DOHH2 (cell line): Measurements from ENCODE around the gene RNPEPL1.

Experiments
- H3F3A ChIP-seq: fragments of 200-600 bp; sonication (generic), shearing (Covaris generic); 2 replicates; pipeline ENCODE4 v1.6.0; 2016; ENCODE audit warnings: antibody characterized with exemption, mild to moderate bottlenecking; ENCODE audit not compliant: control insufficient read depth, insufficient read depth
- H3K27ac ChIP-seq: fragments of 200-600 bp; sonication (generic); 2 replicates; pipeline ENCODE4 v1.5.1; 2014; ENCODE audit warnings: low read depth, mild to moderate bottlenecking, low read length, moderate library complexity
- H3K27me3 ChIP-seq: fragments of 200-600 bp; sonication (generic); 2 replicates; pipeline ENCODE4 v1.6.1; 2014; ENCODE audit warnings: mild to moderate bottlenecking, low read length, mixed read lengths; ENCODE audit not compliant: control insufficient read depth
- H3K36me3 ChIP-seq: fragments of 200-600 bp; sonication (generic); 2 replicates; pipeline ENCODE4 v1.6.1; 2014; ENCODE audit warnings: mild to moderate bottlenecking, low read length, moderate library complexity, mixed read lengths; ENCODE audit not compliant: control insufficient read depth
- H3K4me1 ChIP-seq: fragments of 200-600 bp; sonication (generic); 2 replicates; pipeline ENCODE4 v1.6.1; 2014; ENCODE audit warnings: mild to moderate bottlenecking, low read length, mixed read lengths; ENCODE audit not compliant: control insufficient read depth
- H3K4me2 ChIP-seq: fragments of 200-600 bp; sonication (generic); 2 replicates; pipeline ENCODE4 v1.6.0; 2014; ENCODE audit warnings: mild to moderate bottlenecking, low read length, moderate library complexity
- H3K4me3 ChIP-seq: fragments of 200-600 bp; sonication (generic); 2 replicates; pipeline ENCODE4 v1.5.1; 2014; ENCODE audit warnings: mild to moderate bottlenecking, low read length, mixed read lengths
- H3K79me2 ChIP-seq: fragments of 200-600 bp; sonication (generic); 2 replicates; pipeline ENCODE4 v1.6.1; 2014; ENCODE audit warnings: mild to moderate bottlenecking, low read length, mixed read lengths; ENCODE audit not compliant: control insufficient read depth
- H3K9me2 ChIP-seq: fragments of 200-600 bp; sonication (generic); replicated peaks from 2 replicates; pipeline ENCODE4 v1.6.1; 2014; ENCODE audit warnings: mild to moderate bottlenecking, low read length, mixed read lengths; ENCODE audit not compliant: control insufficient read depth
- H3K9me3 ChIP-seq: fragments of 200-600 bp; sonication (generic); 2 replicates; pipeline ENCODE4 v1.6.1; 2014; ENCODE audit warnings: antibody characterized with exemption, low read length, mixed read lengths; ENCODE audit not compliant: control insufficient read depth, insufficient read depth
- H4K20me1 ChIP-seq: fragments of 200-600 bp; sonication (generic); 2 replicates; pipeline ENCODE4 v1.6.0; 2014; ENCODE audit warnings: low read depth, mild to moderate bottlenecking, antibody characterized with exemption, low read length, moderate library complexity; ENCODE audit not compliant: control insufficient read depth, insufficient read depth
- EZH2phosphoT487 ChIP-seq: fragments of 200-600 bp; sonication (generic); IDR thresholded peaks from 2 replicates; pipeline ENCODE4 v1.6.1; 2017; ENCODE audit warnings: borderline replicate concordance, mild to moderate bottlenecking, antibody characterized with exemption, low read length, moderate library complexity, mixed read lengths
- TF ChIP-seq, protein P1 (sequence below): fragments of 200-600 bp; sonication (generic); IDR thresholded peaks from one replicate; pipeline ENCODE4 v1.5.1; 2014; ENCODE audit warnings: antibody characterized with exemption, mild to moderate bottlenecking, low read depth, low read length; ENCODE audit not compliant: poor library complexity, severe bottlenecking

The RNPEPL1 gene

DNA sequence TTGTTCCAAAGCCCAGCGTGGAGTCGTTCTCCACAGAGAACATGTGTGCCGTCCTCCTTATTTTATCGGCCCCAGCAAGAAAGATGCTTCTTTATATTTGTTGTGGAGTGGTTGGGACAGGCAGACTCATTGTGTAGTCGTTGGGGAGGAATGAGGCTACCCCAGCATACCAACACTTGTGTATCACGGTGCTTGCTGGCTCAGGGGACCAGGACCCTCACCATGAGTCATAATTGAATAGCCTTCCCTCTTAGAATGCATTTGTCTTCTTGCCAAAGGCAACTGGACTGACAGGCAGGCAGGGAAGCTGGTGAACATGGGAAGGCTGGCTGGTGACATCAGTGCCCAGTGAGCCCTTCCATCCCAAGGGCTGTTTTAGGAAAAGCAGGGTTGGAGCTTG is 22.9 kb downstream of the RNPEPL1 start:
- Histone ChIP-seq H3K4me3 (no peak overlapping the region), H3K79me2 (peaks cover 89% of the 10 kb centered on the region), H3K36me3 (peaks cover 39% of the 10 kb centered on the region), H3K9me3 (no peaks in the 10 kb centered on the region), H4K20me1 (peaks cover 13% of the 10 kb centered on the region), H3K27ac (no peak overlapping the region), H3K27me3 (no peaks in the 10 kb centered on the region), H3K9me2 (no peaks in the 10 kb centered on the region), H3K4me2 (no peak overlapping the region), H3F3A (no peaks in the 10 kb centered on the region), H3K4me1 (peaks cover 16% of the 10 kb centered on the region)
- TF ChIP-seq, protein P1, sequence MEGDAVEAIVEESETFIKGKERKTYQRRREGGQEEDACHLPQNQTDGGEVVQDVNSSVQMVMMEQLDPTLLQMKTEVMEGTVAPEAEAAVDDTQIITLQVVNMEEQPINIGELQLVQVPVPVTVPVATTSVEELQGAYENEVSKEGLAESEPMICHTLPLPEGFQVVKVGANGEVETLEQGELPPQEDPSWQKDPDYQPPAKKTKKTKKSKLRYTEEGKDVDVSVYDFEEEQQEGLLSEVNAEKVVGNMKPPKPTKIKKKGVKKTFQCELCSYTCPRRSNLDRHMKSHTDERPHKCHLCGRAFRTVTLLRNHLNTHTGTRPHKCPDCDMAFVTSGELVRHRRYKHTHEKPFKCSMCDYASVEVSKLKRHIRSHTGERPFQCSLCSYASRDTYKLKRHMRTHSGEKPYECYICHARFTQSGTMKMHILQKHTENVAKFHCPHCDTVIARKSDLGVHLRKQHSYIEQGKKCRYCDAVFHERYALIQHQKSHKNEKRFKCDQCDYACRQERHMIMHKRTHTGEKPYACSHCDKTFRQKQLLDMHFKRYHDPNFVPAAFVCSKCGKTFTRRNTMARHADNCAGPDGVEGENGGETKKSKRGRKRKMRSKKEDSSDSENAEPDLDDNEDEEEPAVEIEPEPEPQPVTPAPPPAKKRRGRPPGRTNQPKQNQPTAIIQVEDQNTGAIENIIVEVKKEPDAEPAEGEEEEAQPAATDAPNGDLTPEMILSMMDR = no peak
- TF ChIP-seq EZH2phosphoT487 = no peak

DNA sequence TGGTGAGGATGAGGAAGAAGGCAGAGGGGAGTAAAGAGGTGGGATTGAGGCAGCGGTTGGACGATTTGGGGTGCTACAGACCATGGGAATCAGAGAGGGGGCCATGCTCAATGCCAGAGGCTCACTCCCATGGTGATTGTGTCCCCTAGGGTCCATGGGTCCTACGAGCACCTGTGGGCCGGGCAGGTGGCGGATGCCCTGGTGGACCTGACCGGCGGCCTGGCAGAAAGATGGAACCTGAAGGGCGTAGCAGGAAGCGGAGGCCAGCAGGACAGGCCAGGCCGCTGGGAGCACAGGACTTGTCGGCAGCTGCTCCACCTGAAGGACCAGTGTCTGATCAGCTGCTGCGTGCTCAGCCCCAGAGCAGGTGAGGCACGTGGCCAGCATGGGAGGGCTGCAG is 23.5 kb downstream of the RNPEPL1 start:
- Histone ChIP-seq H3K79me2 (peaks cover 87% of the 10 kb centered on the region), H3F3A (no peaks in the 10 kb centered on the region), H3K27me3 (no peaks in the 10 kb centered on the region), H4K20me1 (peaks cover 13% of the 10 kb centered on the region), H3K9me3 (no peaks in the 10 kb centered on the region), H3K4me1 (peaks cover 16% of the 10 kb centered on the region), H3K9me2 (no peaks in the 10 kb centered on the region), H3K36me3 (peaks cover 39% of the 10 kb centered on the region), H3K4me2 (no peak overlapping the region), H3K4me3 (no peak overlapping the region), H3K27ac (no peak overlapping the region)
- TF ChIP-seq EZH2phosphoT487 = no peak
- TF ChIP-seq, protein P1 = no peak

DNA sequence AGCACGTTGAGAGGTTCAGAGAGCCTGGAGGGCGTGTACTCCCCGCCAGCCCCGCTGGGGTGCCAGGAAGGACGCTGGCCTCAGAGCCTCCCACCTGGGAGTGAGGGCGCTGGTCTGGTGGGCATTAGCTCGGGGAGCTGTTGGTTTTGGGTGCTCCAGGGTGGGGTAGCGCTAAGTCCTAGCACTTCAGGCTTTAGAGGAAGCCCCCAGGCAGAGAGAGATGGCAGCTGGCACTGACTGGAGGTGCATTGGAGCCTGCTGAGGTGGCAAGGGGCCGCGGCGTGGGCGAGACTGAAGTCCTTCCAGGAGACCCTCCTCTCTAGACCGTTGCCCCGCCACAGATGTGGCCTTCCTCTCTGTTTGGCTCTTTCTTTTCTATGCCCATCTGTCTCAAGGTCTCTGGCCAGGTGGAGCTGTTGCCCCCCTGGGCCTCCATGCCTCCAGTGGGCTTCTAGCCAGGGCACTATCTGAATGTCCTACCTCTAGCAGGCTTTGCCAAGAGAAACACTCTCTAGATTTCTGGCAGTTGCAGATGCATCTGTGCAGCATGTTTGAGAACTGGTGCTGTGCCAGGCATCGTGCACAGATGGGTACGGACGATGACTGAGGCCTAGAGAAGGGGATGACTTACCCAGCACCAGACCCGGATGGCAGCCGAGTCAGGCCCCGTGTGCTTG is 24.9 kb downstream of the RNPEPL1 start:
- H3K9me3 ChIP-seq = no peaks in the 10 kb centered on the region
- no peaks in the 10 kb centered on the region for H3F3A ChIP-seq
- peaks cover 42% of the 10 kb centered on the region for H3K36me3 ChIP-seq
- H3K4me1 ChIP-seq = peaks cover 6% of the 10 kb centered on the region
- no peak overlapping the region for H3K4me3 ChIP-seq
- H4K20me1 ChIP-seq = 0 out of 2 replicates have a peak, but pooled peaks cover 4% of the 10 kb centered on the region
- no peak for TF ChIP-seq EZH2phosphoT487
- TF ChIP-seq, protein P1 = no peak
- H3K4me2 ChIP-seq = no peak overlapping the region
- no peaks in the 10 kb centered on the region for H3K9me2 ChIP-seq
- peaks cover 73% of the 10 kb centered on the region for H3K79me2 ChIP-seq
- H3K27me3 ChIP-seq = no peaks in the 10 kb centered on the region
- H3K27ac ChIP-seq = no peak overlapping the region
